GM19395 (cell line): ENCODE measurements around the gene EHD1.
A peak's percentile ranks its signal among the peaks of the same experiment; 100 is the strongest.
"Not testable (repeated sequence)": the region's sequence is repeated elsewhere in the genome, so short reads cannot be mapped to it uniquely, and the experiment has no call there.

Source experiments
- ATAC-seq: cut with Tn5 transposase; IDR thresholded peaks from one replicate; pipeline ENCODE4 v1.9.1; 2021; ENCODE audit warnings: mild to moderate bottlenecking, moderate library complexity; ENCODE audit not compliant: unreplicated experiment

EHD1 gene

GRCh38 chr11:64859542-64860414 lies 18.6 kb downstream of the EHD1 start:
- peak; percentile 85 for ATAC-seq

DNA sequence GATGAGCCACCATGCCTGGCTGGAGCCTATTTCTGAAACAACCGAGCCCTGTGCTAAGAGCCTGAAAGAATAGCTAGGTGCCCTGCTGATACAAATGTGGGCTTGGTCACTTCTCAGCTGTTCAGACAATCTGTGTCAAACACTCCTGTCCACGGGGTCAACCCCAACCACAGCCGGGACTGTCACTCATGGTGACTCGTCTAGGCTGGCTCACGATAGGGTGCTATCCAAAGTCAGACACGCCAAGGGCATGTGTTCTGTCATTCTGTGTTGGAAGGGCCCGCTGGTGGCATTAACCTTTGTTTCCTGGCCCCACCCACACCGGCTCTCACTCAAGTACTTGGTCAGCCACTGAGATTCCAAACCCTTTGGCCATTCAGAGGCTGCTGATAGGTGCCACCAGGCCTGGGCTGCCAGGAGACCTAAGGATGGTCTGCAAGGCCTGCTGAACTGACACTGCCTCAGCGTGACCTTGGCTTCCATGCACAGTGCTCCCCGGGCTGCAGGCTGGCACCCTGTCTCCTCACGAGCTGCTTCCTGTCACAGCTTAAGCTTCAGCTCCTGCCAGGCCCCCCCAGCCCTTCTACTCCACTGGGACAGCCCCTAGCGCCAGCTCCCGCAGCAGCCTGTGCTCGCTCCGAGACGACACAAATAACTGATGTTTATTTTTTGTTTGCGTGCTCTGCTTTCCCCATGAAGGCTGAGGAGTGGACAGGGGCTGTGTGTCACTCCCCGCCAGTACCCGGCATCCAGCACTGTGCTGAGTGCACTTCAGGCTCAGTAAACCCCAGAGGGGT lies 19.8 kb downstream of the EHD1 start:
- no peak for ATAC-seq

GRCh38 chr11:64857485-64857884 lies 20.9 kb downstream of the EHD1 start:
- no peak for ATAC-seq

- ATAC-seq: no peak
Observed at GRCh38 chr11:64856382-64857227, 21.8 kb downstream of the EHD1 start.

GRCh38 chr11:64855596-64856304 lies 22.7 kb downstream of the EHD1 start:
- ATAC-seq: no peak

DNA sequence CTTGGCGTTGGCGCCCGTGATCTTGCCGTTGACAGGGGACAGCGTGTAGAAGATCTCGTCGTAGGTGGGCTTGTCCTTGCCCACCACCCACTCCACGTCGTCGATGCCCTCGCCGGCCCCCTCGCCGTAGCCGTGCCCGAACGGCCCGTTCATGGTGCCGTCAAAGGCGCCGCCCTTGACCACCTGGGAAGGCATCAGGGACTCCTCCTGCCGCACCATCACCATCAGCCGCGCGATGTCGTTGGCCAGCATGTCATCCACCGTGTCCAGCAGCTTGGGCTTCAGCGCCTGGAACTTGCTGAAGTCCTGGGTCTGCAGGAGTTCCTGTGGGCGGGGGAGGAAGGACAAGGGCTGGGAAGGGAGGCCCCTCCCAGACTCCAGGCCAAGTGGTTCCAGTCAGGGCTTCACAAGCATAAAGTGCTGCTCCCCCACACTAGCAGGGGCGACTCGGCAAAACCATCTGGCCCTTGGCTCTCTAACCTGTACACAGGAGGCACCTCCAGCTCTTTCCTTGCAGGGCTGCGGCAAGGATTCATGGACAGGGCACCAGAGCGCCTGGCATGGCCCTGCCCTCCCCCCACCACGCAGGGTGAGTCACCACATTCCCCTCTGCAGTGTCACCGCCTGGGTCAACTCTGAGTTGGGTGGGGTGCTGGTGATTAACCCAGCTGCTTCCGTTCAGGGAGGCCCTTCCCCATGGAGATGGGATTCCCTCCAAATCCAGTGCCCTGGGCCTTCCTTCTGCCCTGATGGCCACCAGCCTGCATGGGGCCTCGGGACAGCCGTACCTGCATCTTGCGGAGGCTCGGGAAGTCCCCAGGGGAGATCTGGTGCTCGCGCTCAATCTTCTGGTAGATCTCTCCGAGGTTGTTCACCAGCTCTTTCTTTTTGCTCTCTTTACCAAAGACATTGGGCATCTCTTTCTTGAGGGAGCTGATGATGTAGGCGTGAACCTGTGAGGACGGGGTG lies 23.6 kb downstream of the EHD1 start:
- no peak for ATAC-seq

GRCh38 chr11:64854157-64854533 lies 24.3 kb downstream of the EHD1 start:
- no peak for ATAC-seq

GRCh38 chr11:64853709-64854108 lies 24.7 kb downstream of the EHD1 start:
- no peak for ATAC-seq

GRCh38 chr11:64852804-64853509 lies 25.5 kb downstream of the EHD1 start:
- no peak for ATAC-seq

- peak; percentile 4 for ATAC-seq
Observed at GRCh38 chr11:64851831-64852351, 26.5 kb downstream of the EHD1 start.

DNA sequence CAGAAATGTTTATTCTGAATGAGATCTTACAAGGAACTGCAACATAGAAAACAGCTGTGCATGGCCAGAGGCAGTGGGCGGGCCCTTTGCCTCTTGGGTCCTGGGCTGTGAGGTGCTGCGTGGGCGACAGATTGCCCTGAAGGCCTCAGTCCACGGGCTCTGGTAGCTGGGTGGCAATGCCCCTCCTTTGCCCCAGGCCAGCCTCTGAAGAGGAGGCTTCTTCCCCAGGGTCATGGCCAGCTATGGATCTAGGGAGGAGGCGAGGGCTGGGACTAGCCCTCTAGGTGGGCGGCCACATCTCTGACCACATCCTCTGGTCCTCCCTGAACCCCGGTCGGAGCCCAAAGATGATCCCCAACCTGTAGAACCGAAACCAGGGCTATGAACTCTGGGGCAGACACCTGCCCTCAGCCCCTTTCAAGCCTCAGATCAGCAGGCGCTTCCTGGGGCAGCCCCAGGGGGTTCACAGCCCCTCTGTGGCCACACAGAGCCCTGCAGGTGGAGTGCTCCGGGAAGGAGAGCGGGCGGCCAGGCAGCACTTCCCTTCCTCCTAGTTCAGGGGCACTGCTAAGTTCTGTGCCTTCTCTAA lies 27.3 kb downstream of the EHD1 start:
- ATAC-seq: peak; percentile 73

DNA sequence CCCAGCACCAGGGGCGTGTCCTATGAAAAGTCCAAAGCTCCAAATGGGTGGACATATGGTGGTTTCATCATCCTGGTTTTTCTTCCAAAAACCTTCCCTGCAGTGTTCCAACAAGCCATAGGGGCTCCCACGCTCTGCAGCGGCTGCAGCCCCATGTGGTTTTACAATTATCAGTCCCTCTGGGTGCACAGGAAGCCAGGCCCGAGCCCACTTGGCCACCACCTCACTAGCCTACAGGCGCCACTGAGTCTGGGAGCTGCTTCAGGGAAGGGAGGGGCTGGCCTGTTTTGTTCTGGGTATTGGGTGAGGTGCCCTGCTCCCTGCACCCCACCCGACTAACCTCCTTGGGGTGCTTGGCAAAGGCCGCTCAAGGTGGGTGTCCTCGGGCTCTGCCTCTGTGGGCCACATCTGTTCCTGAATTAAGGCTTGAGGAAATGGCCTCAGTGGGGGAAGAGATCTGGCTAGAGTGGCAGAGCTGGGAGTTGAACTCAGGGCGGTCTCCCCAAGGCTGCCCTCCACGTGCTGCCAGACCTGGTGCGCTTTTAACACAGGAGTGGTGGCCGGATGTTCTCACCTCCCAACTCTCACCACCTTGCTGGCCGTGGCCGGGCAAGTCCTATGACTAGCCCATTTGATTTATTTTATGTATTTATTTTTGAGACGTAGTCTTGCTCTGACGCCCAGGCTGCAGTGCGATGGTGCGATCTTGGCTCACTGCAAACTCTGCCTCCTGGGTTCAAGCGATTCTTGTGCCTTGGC lies 28.6 kb downstream of the EHD1 start:
- no peak for ATAC-seq

- ATAC-seq: no peak
Observed at GRCh38 chr11:64848826-64849597, 29.4 kb downstream of the EHD1 start.

DNA sequence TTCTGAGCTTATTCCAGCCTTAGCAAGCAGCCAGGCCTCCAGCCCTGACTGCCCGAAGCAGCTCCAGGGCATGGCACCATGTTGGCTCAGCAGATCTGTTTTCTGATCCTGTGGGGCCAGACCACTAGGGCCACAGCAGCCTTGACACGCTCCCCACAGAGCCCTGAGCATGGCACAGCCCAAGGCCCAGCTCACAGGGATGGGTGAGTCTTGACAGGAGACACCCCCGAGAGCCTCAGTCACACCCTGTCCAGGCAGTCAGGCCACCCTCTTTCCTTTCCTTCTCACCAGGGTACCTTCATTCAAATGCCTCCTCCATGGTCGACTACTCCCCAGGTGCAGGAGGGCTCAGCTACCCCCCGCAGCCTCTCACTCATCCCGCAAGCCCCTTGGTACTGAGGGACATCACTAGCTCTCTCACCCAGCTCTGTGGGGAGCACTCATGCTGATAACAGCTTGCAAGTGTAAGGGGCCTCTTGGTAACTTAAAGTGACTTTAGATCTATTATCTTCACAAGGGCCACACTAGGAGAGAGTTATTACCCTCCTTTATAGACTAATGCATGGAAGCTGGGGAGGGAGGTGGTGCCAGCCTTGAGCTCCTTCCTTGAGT lies 30.1 kb downstream of the EHD1 start:
- no peak for ATAC-seq

DNA sequence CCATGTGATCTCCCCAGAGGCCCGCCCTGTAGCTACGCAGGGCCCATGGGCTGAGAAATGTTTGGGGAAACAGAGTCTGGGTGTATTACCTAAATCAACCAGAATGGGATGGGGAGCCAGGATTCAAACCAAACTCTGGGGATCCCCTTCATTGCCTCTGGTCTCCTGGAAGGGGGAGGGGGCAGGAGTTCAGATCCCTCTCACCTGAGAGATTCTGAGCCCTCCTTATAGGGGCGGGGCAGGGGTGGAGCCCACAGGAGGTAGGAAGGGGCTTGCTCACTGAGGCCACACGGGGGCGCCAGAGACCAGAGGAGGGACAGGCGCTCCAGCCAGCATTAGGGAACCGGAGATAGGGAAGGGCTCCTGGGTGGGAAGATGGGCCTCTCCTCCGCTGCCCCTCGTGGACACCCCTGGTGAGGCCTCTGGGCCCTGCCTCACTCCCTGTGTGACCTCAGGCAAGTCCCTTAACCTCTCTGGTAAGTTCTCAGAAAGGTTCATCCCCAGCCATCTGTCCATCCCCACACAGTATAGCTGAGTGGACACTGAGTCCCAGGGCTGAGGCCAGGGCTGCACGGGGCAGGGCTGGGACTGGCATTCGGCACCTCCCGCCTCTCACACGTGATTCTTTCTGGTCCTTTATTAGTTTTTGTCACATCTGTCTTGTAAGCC lies 31.3 kb downstream of the EHD1 start:
- ATAC-seq: no peak

- ATAC-seq: not testable (repeated sequence)
Observed at GRCh38 chr11:64845776-64846129, 32.7 kb downstream of the EHD1 start.
